TTC549 (cell line): ENCODE results near the gene SLC25A5.
"Not testable (repeated sequence)": the region's sequence is repeated elsewhere in the genome, so short reads cannot be mapped to it uniquely, and the experiment has no call there.

ENCODE experiments used
- FAIRE-seq: peaks from 2 replicates; lab custom pipeline; 2012; peaks lifted over from hg19 to GRCh38; lab: Jason Lieb, UNC

SLC25A5 gene

GRCh38 chrX:119467842-119468550 lies at the start of gene SLC25A5:
SLC25A5 (plus strand) TSS chrX:119468444; CDS start chrX:119468516, 72 bp downstream.
- FAIRE-seq: no peak

GRCh38 chrX:119419146-119419545 lies 49.1 kb upstream of the SLC25A5 start:
- FAIRE-seq: no peak

DNA sequence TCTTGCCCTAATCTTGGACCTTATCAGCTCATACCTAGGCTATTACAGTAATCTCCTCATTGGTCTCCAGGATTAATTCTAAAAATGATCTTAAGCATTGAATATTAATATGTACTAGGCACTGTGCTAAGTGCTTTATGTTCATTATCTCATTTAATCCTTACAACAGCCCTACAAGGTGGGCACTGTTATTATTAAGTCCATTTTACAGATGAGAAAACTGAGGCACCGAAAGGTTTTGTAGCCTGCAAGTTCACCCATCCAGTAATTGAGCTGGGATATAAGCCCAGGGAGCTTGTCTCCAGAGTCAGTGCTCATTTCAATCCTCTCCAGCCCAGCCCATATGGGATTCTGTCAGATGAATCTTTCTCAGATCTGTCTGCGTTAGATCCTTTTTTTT lies 48.3 kb upstream of the SLC25A5 start:
- FAIRE-seq: no peak

- no peak for FAIRE-seq
Observed at GRCh38 chrX:119421016-119421705, 47.1 kb upstream of the SLC25A5 start.

GRCh38 chrX:119423631-119424030 lies 44.6 kb upstream of the SLC25A5 start:
- FAIRE-seq: no peak

- no peak for FAIRE-seq
Observed at GRCh38 chrX:119424999-119425398, 43.2 kb upstream of the SLC25A5 start.

- FAIRE-seq: no peak
Observed at GRCh38 chrX:119427024-119427794, 41.0 kb upstream of the SLC25A5 start.

- FAIRE-seq: no peak
Observed at GRCh38 chrX:119427795-119428185, 40.5 kb upstream of the SLC25A5 start.

DNA sequence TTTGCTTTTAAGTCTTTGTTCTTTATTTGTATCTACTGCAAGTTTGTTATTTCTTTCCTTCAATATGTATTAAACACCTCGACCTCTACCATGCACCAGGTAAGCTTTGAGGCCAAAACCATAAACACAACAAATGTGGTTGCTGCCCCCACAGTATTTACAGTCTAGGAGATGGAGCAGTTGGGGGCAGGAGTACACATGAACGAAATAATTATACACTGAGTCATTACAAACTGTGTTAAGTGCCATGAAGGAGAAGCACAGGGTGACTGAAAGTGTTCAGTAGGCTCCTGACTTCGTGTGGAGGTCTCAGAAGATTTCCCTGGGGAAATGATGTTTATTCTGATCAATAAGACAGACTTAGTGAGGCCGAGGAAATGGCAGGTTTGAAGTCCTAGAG lies 38.8 kb upstream of the SLC25A5 start:
- FAIRE-seq: no peak

DNA sequence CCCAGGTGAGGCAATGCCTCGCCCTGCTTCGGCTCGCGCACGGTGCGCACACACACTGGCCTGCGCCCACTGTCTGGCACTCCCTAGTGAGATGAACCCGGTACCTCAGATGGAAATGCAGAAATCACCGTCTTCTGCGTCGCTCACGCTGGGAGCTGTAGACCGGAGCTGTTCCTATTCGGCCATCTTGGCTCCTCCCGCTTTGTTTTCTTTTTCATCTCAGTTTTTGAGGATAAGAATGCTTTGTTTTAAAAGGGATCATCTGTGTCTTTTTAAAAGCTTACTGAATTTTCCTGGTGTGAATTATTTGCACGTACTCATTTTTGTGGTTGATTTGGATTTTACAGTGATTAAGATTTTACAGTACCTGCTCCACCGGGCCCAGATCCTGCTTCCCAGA lies 26.9 kb upstream of the SLC25A5 start:
- not testable (repeated sequence) for FAIRE-seq

DNA sequence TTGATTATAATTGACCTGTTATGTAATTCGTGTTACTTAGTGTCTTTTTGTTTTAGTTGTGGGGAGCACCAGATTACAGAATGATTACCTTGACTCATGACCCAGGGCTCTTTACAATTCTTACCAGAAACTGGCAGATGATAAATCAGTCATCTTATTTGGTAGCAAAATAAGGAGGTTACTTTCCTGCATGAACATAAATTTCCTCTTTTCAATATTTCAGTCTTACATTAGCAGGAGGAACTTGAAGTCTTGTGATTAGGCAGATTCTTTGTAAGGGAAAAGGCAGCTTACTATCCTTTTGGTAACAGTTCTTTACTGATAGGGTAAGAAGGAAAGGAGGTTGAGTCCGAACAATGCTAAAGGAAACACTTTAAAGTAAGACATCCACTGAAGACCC lies 26.0 kb upstream of the SLC25A5 start:
- FAIRE-seq: no peak

DNA sequence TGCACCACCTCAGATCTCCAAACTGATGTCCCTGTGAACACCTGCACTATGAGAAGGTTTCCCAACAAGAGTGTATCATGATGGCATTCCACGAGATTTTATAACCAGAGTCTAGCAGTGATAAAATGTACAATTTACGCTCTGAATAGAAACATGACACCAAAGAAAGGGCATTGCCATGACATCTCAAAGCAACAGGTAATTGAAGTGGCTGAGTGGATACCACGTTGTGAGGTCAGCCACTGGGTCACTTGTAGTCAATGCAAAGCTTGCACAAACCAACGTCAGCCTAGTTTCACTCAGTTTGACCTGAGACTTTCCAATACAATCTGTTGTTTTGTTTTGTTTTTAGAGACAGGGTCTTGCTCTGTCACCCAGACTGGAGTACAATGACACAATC lies 15.0 kb upstream of the SLC25A5 start:
- FAIRE-seq: no peak

DNA sequence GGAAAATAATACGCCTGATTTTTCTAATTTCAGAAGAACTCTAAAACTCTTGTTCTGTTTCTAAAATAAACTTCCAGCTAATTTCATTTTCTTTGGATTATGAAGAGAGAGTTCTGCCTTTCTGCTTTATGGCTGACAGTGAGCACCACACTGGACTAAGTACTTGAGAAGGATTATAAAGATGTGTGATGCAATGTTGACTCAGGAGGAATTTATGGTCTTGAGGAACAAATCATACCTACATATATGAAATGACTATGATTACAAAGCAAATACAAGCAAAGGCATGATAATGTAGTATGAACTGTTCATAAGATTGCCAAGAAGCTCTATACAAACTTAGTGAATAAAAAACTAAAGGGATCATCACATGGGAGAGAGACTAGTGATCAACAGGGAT lies 13.0 kb upstream of the SLC25A5 start:
- FAIRE-seq: no peak

DNA sequence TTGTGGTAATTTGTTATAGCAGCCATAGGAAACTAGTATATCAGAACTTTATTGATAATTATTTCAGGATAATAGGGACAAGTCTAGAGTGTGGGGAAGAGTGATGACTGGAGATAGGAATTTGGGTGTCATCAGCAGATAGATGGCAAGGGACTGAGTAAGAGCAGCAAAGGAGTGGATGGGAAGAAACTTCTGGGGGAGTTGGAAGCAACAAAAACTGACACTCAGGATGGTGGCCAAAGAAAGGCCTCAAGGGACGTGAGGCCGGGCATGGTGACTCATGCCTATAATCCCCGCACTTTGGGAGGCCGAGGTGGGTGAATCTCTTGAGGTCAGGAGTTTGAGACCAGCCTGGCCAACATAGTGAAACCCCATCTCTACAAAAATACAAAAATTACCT lies 9.1 kb upstream of the SLC25A5 start:
- FAIRE-seq: no peak

DNA sequence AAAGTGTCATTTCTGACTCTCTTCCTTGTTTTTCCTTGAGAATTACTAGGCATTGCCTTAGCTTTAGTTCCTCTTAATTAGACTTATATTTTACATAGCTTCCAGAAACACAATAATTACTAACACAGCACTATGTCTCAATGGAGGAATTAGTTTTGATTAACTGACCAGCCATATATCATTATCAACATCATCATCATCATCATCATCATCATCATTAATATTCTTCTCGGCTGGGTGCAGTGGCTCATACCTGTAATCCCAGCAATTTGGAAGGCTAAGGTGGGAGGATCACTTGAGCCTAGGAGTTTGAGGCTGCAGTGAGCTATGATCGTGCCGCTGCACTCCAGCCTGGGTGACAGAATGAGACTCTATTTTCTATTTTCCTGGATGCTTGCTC lies 2.7 kb upstream of the SLC25A5 start:
- FAIRE-seq: no peak

GRCh38 chrX:119466970-119467369 lies 1.3 kb upstream of the SLC25A5 start:
- FAIRE-seq: no peak

DNA sequence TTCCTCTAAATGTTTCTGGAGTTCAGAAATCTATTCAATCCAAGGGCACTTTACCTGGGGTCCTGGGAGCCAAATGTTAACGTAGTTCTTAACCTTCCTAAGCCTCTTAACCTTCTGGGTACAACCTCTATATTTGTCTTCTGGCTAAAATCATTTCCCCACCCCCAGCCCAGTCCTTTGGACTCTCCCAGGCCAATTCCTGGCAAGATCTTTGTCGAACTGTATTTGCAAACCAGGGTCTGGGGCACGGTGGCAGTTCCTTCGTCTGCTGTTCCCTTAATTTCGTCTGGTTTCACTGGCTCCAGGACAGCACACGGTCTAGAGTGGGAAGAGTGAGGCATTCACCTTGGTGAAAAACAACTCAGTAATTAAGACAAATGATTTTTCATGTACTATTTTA lies 811 bp upstream of the SLC25A5 start:
- FAIRE-seq: no peak

GRCh38 chrX:119468551-119469312 lies 488 bp downstream of the SLC25A5 start:
- FAIRE-seq: no peak

GRCh38 chrX:119469313-119469635 lies 1.0 kb downstream of the SLC25A5 start:
- no peak for FAIRE-seq

- FAIRE-seq: no peak
Observed at GRCh38 chrX:119474615-119475388, 6.6 kb downstream of the SLC25A5 start.

- no peak for FAIRE-seq
Observed at GRCh38 chrX:119475389-119476101, 7.3 kb downstream of the SLC25A5 start.
